T-helper 1 cell treated with Interleukin-12 subunit alpha and Interleukin-12 subunit beta and Interleukin-4 antibody, amounts not matched to agents 30 μg/mL and 1 μg/mL, for 36 hours (primary cell): ENCODE measurements around the gene SGF29.
"Not testable (repeated sequence)": the region's sequence is repeated elsewhere in the genome, so short reads cannot be mapped to it uniquely, and the experiment has no call there.

Source experiments
- H3K27ac Mint-ChIP-seq: one replicate; pipeline ENCODE4 v1.8.0; 2021; ENCODE audit warnings: mild to moderate bottlenecking, mixed read lengths
- H3K27me3 Mint-ChIP-seq: one replicate; pipeline ENCODE4 v1.8.0; 2021; ENCODE audit warnings: low read depth, mixed read lengths
- H3K36me3 Mint-ChIP-seq: one replicate; pipeline ENCODE4 v1.8.0; 2021; ENCODE audit warnings: low read depth, mixed read lengths
- H3K4me1 Mint-ChIP-seq: one replicate; pipeline ENCODE4 v1.8.0; 2021; ENCODE audit warnings: low read depth, mixed read lengths
- H3K4me3 Mint-ChIP-seq: one replicate; pipeline ENCODE4 v1.8.0; 2021; ENCODE audit warnings: mild to moderate bottlenecking, moderate library complexity, mixed read lengths
- H3K9me3 Mint-ChIP-seq: one replicate; pipeline ENCODE4 v1.8.0; 2021; ENCODE audit warnings: mixed read lengths

SGF29 gene

GRCh38 chr16:28543072-28543471, 10.6 kb upstream of the SGF29 start:
- Mint-ChIP-seq H3K4me1 (no peaks in the 10 kb centered on the region), H3K27ac (no peak overlapping the region), H3K4me3 (no peak overlapping the region), H3K36me3 (no peaks in the 10 kb centered on the region), H3K27me3 (peaks cover 4% of the 10 kb centered on the region), H3K9me3 (no peaks in the 10 kb centered on the region)

GRCh38 chr16:28544998-28545397, 8.7 kb upstream of the SGF29 start:
- Mint-ChIP-seq H3K4me1 (peaks cover 4% of the 10 kb centered on the region), H3K9me3 (no peaks in the 10 kb centered on the region), H3K36me3 (no peaks in the 10 kb centered on the region), H3K4me3 (no peak overlapping the region), H3K27ac (no peak overlapping the region), H3K27me3 (peaks cover 7% of the 10 kb centered on the region)

GRCh38 chr16:28545964-28546363, 7.8 kb upstream of the SGF29 start:
- not testable (repeated sequence) for H3K27ac Mint-ChIP-seq, H3K4me1 Mint-ChIP-seq, H3K36me3 Mint-ChIP-seq, H3K4me3 Mint-ChIP-seq, H3K9me3 Mint-ChIP-seq, H3K27me3 Mint-ChIP-seq

GRCh38 chr16:28546626-28547025, 7.1 kb upstream of the SGF29 start:
- peaks cover 4% of the 10 kb centered on the region for H3K4me1 Mint-ChIP-seq
- H3K4me3 Mint-ChIP-seq = no peak overlapping the region
- peaks cover 7% of the 10 kb centered on the region for H3K27me3 Mint-ChIP-seq
- H3K9me3 Mint-ChIP-seq = no peaks in the 10 kb centered on the region
- H3K27ac Mint-ChIP-seq = no peak overlapping the region
- no peaks in the 10 kb centered on the region for H3K36me3 Mint-ChIP-seq

- H3K4me3 Mint-ChIP-seq = no peak overlapping the region
- no peaks in the 10 kb centered on the region for H3K36me3 Mint-ChIP-seq
- no peak overlapping the region for H3K27ac Mint-ChIP-seq
- H3K9me3 Mint-ChIP-seq = no peaks in the 10 kb centered on the region
- peaks cover 3% of the 10 kb centered on the region for H3K27me3 Mint-ChIP-seq
- H3K4me1 Mint-ChIP-seq = peaks cover 7% of the 10 kb centered on the region
Observed at GRCh38 chr16:28548306-28548802, 5.4 kb upstream of the SGF29 start.

- Mint-ChIP-seq H3K36me3 (no peaks in the 10 kb centered on the region), H3K4me3 (no peak overlapping the region), H3K4me1 (peaks cover 9% of the 10 kb centered on the region), H3K27ac (no peak overlapping the region), H3K27me3 (peaks cover 3% of the 10 kb centered on the region), H3K9me3 (no peaks in the 10 kb centered on the region)
Observed at GRCh38 chr16:28549301-28549899, 4.3 kb upstream of the SGF29 start.

- H3K27ac Mint-ChIP-seq = peak overlapping the region; percentile 95
- no peaks in the 10 kb centered on the region for H3K9me3 Mint-ChIP-seq
- H3K27me3 Mint-ChIP-seq = no peaks in the 10 kb centered on the region
- peaks cover 19% of the 10 kb centered on the region for H3K36me3 Mint-ChIP-seq
- H3K4me1 Mint-ChIP-seq = peaks cover 24% of the 10 kb centered on the region
- peak overlapping the region; percentile 97 for H3K4me3 Mint-ChIP-seq
Observed at GRCh38 chr16:28554634-28555423, 1.1 kb downstream of the SGF29 start.

GRCh38 chr16:28555561-28555960, 1.8 kb downstream of the SGF29 start:
- peaks cover 25% of the 10 kb centered on the region for H3K4me1 Mint-ChIP-seq
- peak overlapping the region; percentile 13 for H3K27ac Mint-ChIP-seq
- peaks cover 20% of the 10 kb centered on the region for H3K36me3 Mint-ChIP-seq
- H3K9me3 Mint-ChIP-seq = no peaks in the 10 kb centered on the region
- peak overlapping the region; percentile 46 for H3K4me3 Mint-ChIP-seq
- H3K27me3 Mint-ChIP-seq = no peaks in the 10 kb centered on the region

GRCh38 chr16:28556914-28557320, 3.2 kb downstream of the SGF29 start:
- Mint-ChIP-seq H3K4me3 (no peak overlapping the region), H3K27me3 (no peaks in the 10 kb centered on the region), H3K4me1 (peaks cover 25% of the 10 kb centered on the region), H3K9me3 (no peaks in the 10 kb centered on the region), H3K36me3 (peaks cover 20% of the 10 kb centered on the region), H3K27ac (no peak overlapping the region)

- Mint-ChIP-seq H3K36me3 (peaks cover 20% of the 10 kb centered on the region), H3K9me3 (no peaks in the 10 kb centered on the region), H3K27me3 (no peaks in the 10 kb centered on the region), H3K27ac (no peak overlapping the region), H3K4me3 (no peak overlapping the region), H3K4me1 (peaks cover 24% of the 10 kb centered on the region)
Observed at GRCh38 chr16:28558456-28558855, 4.7 kb downstream of the SGF29 start.

GRCh38 chr16:28561557-28562187, 8.0 kb downstream of the SGF29 start:
- no peak overlapping the region for H3K27ac Mint-ChIP-seq
- no peaks in the 10 kb centered on the region for H3K27me3 Mint-ChIP-seq
- H3K36me3 Mint-ChIP-seq = peaks cover 24% of the 10 kb centered on the region
- H3K9me3 Mint-ChIP-seq = peaks cover 6% of the 10 kb centered on the region
- H3K4me3 Mint-ChIP-seq = no peak overlapping the region
- H3K4me1 Mint-ChIP-seq = peaks cover 11% of the 10 kb centered on the region

- no peak overlapping the region for H3K4me3 Mint-ChIP-seq
- peaks cover 10% of the 10 kb centered on the region for H3K4me1 Mint-ChIP-seq
- H3K27ac Mint-ChIP-seq = no peak overlapping the region
- peaks cover 25% of the 10 kb centered on the region for H3K36me3 Mint-ChIP-seq
- H3K27me3 Mint-ChIP-seq = no peaks in the 10 kb centered on the region
- H3K9me3 Mint-ChIP-seq = peaks cover 8% of the 10 kb centered on the region
Observed at GRCh38 chr16:28562199-28562598, 8.5 kb downstream of the SGF29 start.

GRCh38 chr16:28563218-28563617, 9.5 kb downstream of the SGF29 start:
- Mint-ChIP-seq H3K27me3 (no peaks in the 10 kb centered on the region), H3K27ac (no peak overlapping the region), H3K9me3 (peaks cover 14% of the 10 kb centered on the region), H3K4me3 (no peak overlapping the region), H3K36me3 (peaks cover 27% of the 10 kb centered on the region), H3K4me1 (peaks cover 7% of the 10 kb centered on the region)

GRCh38 chr16:28566233-28566925, 12.7 kb downstream of the SGF29 start:
- not testable (repeated sequence) for H3K4me1 Mint-ChIP-seq, H3K4me3 Mint-ChIP-seq, H3K27ac Mint-ChIP-seq, H3K27me3 Mint-ChIP-seq
- Mint-ChIP-seq H3K36me3 (peaks cover 15% of the 10 kb centered on the region), H3K9me3 (peaks cover 14% of the 10 kb centered on the region)
